Hepatocyte (in vitro differentiated cells): ENCODE results near the gene MAP2.

Experiments
- CTCF ChIP-seq: fragments of 200-600 bp; sonication (generic); IDR thresholded peaks from 2 replicates; pipeline ENCODE4 v1.5.1; 2016; ENCODE audit warnings: antibody characterized with exemption, mild to moderate bottlenecking; ENCODE audit not compliant: poor library complexity
- EZH2 ChIP-seq: fragments of 200-600 bp; sonication (generic); IDR thresholded peaks from 2 replicates; pipeline ENCODE4 v1.6.1; 2016; ENCODE audit warnings: antibody characterized with exemption, mild to moderate bottlenecking, borderline replicate concordance
- EZH2phosphoT487 ChIP-seq: fragments of 200-600 bp; sonication (generic); IDR thresholded peaks from one replicate; pipeline ENCODE4 v1.6.1; 2018; ENCODE audit warnings: antibody characterized with exemption, mild to moderate bottlenecking, low read depth, moderate library complexity; ENCODE audit not compliant: unreplicated experiment, severe bottlenecking

- no peak for TF ChIP-seq CTCF
- no peak for TF ChIP-seq EZH2
- TF ChIP-seq EZH2phosphoT487: no peak
Measured at GRCh38 chr2:209663139-209663538, 239.3 kb downstream of the MAP2 start.
